HCT116 (cell line): ENCODE results near the gene FCHO2. TPM values are rescaled to one million over a fixed set of nuclear protein-coding genes. Genes with fewer than 3 reads are reported as not detected.

Experiments used
- ATAC-seq: fragments of 200-7000 bp; cut with Tn5 transposase; 2 replicates; pipeline ENCODE4 v1.9.1; 2020; ENCODE audit warnings: mild to moderate bottlenecking, moderate library complexity
- BruUV-seq: library from RNA; stranded (reverse); fragments of 400-500 nt; replicated peaks from 2 replicates; lab custom pipeline; 2021; lab: Mats Ljungman, UMichigan
- CTCF ChIA-PET: fragments of 300-600 bp; sonication (Branson Sonifier 250); formaldehyde crosslinking; loops from one replicate; lab custom pipeline; 2021; ENCODE audit warnings: antibody characterized with exemption; lab: Charles Lee
- POLR2A ChIA-PET: fragments of 300-600, 350-600 bp; sonication (Branson Sonifier 250); formaldehyde crosslinking; loops from one replicate; lab custom pipeline; 2021; ENCODE audit warnings: antibody characterized with exemption; lab: Charles Lee
- RAD21 ChIA-PET, 2 experiments: fragments of 300-600 bp; sonication (Branson Sonifier 250); formaldehyde crosslinking; loops; one replicate each; lab custom pipeline; 2023; ENCODE audit warnings: low total read pairs in 2 of 2; ENCODE audit not compliant: uncharacterized antibody in 2 of 2, unreplicated experiment in 2 of 2, low non-redundant PET in 1 of 2; lab: Charles Lee
- DNase-seq: peaks from one replicate; pipeline ENCODE4 v3.0.0-alpha.2; 2010; ENCODE audit warnings: low read depth, low spot score
- H2AFZ ChIP-seq: fragments of 200-600 bp; shearing (Covaris generic), sonication (generic); 2 replicates; pipeline ENCODE4 v1.6.1; 2017; ENCODE audit warnings: low read depth, mixed run types, mixed read lengths, antibody characterized with exemption, low read length; ENCODE audit not compliant: poor library complexity, severe bottlenecking
- H3K27ac ChIP-seq: 2 replicates; pipeline ENCODE4 v1.5.1; 2012; ENCODE audit warnings: low read depth, low read length
- H3K27me3 ChIP-seq: fragments of 200-600 bp; sonication (generic); 2 replicates; pipeline ENCODE4 v1.6.1; 2016; ENCODE audit warnings: mixed run types, low read length, mixed read lengths; ENCODE audit not compliant: insufficient read depth
- H3K36me3 ChIP-seq, 2 experiments: fragments of 200-500 bp in 1 of 2; fragments of 200-600 bp in 1 of 2; sonication (Bioruptor generic) in 1 of 2; sonication (generic) in 1 of 2; 2 replicates each; pipeline versions ENCODE4 v1.5.1 to v1.6.1; 2014 to 2016; ENCODE audit warnings: low read length in 2 of 2, inconsistent platforms in 1 of 2, mixed read lengths in 1 of 2, mixed run types in 1 of 2; ENCODE audit not compliant: insufficient read depth in 2 of 2, control insufficient read depth in 1 of 2
- H3K4me1 ChIP-seq, 2 experiments: fragments of 200-600 bp in 1 of 2; sonication (generic) in 1 of 2; 2 replicates each; pipeline versions ENCODE4 v1.5.1 to v1.6.1; 2012 to 2017; ENCODE audit warnings: low read length in 2 of 2, inconsistent platforms in 1 of 2, mild to moderate bottlenecking in 1 of 2, mixed read lengths in 1 of 2, mixed run types in 1 of 2, moderate library complexity in 1 of 2; ENCODE audit not compliant: insufficient read depth in 2 of 2, control insufficient read depth in 1 of 2
- H3K4me2 ChIP-seq: fragments of 200-600 bp; sonication (generic); 2 replicates; pipeline ENCODE4 v1.6.1; 2017; ENCODE audit warnings: mixed run types, low read length, mixed read lengths
- H3K4me3 ChIP-seq, 2 experiments: fragments of 200-600 bp in 1 of 2; sonication (generic) in 1 of 2; replicated peaks in 1 of 2; 2 replicates each; pipeline ENCODE4 v1.5.1; 2011 to 2016; ENCODE audit warnings: low read length in 2 of 2, control low read depth in 1 of 2, low read depth in 1 of 2, mild to moderate bottlenecking in 1 of 2, mixed read lengths in 1 of 2, mixed run types in 1 of 2
- H3K79me2 ChIP-seq: fragments of 200-600 bp; sonication (generic); 2 replicates; pipeline ENCODE4 v1.6.1; 2017; ENCODE audit warnings: mild to moderate bottlenecking, mixed run types, low read length, moderate library complexity, mixed read lengths; ENCODE audit not compliant: insufficient read depth
- H3K9ac ChIP-seq: fragments of 200-600 bp; sonication (generic); 2 replicates; pipeline ENCODE4 v1.6.1; 2016; ENCODE audit warnings: low read length, mixed read lengths
- H3K9me2 ChIP-seq: fragments of 200-600 bp; sonication (generic), shearing (Covaris generic); 2 replicates; pipeline ENCODE4 v1.6.1; 2017; ENCODE audit warnings: mixed run types, mild to moderate bottlenecking, moderate library complexity; ENCODE audit not compliant: insufficient read depth
- H3K9me3 ChIP-seq, 2 experiments: fragments of 200-500 bp in 1 of 2; fragments of 200-600 bp in 1 of 2; sonication (Bioruptor generic) in 1 of 2; sonication (generic) in 1 of 2; 2 replicates each; pipeline ENCODE4 v1.6.1; 2014 to 2017; ENCODE audit warnings: low read length in 2 of 2, mixed read lengths in 2 of 2, inconsistent platforms in 1 of 2, low read depth in 1 of 2, mild to moderate bottlenecking in 1 of 2, mixed run types in 1 of 2, moderate library complexity in 1 of 2; ENCODE audit not compliant: control insufficient read depth in 1 of 2, insufficient read depth in 1 of 2
- H4K20me1 ChIP-seq: fragments of 200-600 bp; sonication (generic), shearing (Covaris generic); 2 replicates; pipeline ENCODE4 v1.6.1; 2017; ENCODE audit warnings: mixed run types, mild to moderate bottlenecking, moderate library complexity; ENCODE audit not compliant: insufficient read depth
- ATF3 ChIP-seq: IDR thresholded peaks from 2 replicates; pipeline ENCODE4 v1.6.1; 2012
- EZH2 ChIP-seq: fragments of 200-600 bp; sonication (generic); IDR thresholded peaks from 2 replicates; pipeline ENCODE4 v1.6.1; 2017; ENCODE audit warnings: antibody characterized with exemption, mixed run types
- EZH2phosphoT487 ChIP-seq: fragments of 200-600 bp; IDR thresholded peaks from 2 replicates; pipeline ENCODE4 v1.6.1; 2018; ENCODE audit warnings: antibody characterized with exemption, borderline replicate concordance
- FOSL1 ChIP-seq: IDR thresholded peaks from 2 replicates; pipeline ENCODE4 v1.6.1; 2012; ENCODE audit warnings: low read depth
- RAD21 ChIP-seq: IDR thresholded peaks from 2 replicates; pipeline ENCODE4 v1.6.1; 2012; ENCODE audit warnings: low read depth, mild to moderate bottlenecking
- REST ChIP-seq: IDR thresholded peaks from 2 replicates; pipeline ENCODE4 v1.6.1; 2012; ENCODE audit warnings: low read depth
- TCF7L2 ChIP-seq: IDR thresholded peaks from 2 replicates; pipeline ENCODE4 v1.7.0; 2011; ENCODE audit warnings: borderline replicate concordance, inconsistent platforms; ENCODE audit not compliant: insufficient read depth, insufficient read length; ENCODE audit errors: extremely low read depth
- ZBTB33 ChIP-seq: IDR thresholded peaks from 2 replicates; pipeline ENCODE4 v1.6.1; 2011; ENCODE audit warnings: mild to moderate bottlenecking, low read length, moderate library complexity; ENCODE audit not compliant: insufficient replicate concordance; ENCODE audit errors: extremely low read depth
- ZFX ChIP-seq: fragments of 450-650 bp; IDR thresholded peaks from 2 replicates; pipeline ENCODE4 v1.6.1; 2017
- ZNF274 ChIP-seq: fragments of 200-500 bp; sonication (Bioruptor generic); IDR thresholded peaks from 2 replicates; pipeline ENCODE4 v1.6.1; 2014; ENCODE audit warnings: mild to moderate bottlenecking, low read depth, low read length, inconsistent platforms
- intact Hi-C: fragments of 100-400 bp; cut with micrococcal nuclease; formaldehyde crosslinking; loops from 2 replicates; pipeline ENCODE4 v1.10.0; 2022
- total RNA-seq: library from RNA; stranded (reverse); gene quantifications from one replicate; pipeline ENCODE4 v1.2.1, GENCODE V29; 2021; ENCODE audit not compliant: unreplicated experiment

Gene FCHO2
- total RNA-seq, 1 experiment from 2014 or later: 18.7 TPM

- Histone ChIP-seq H3K9me3 (no peaks in the 10 kb centered on the region), H3K9ac (no peak overlapping the region), H3K36me3 (peaks cover 0 to 4% of the 10 kb centered on the region in 2 experiments; a peak in 2 of 4 replicates), H3K27ac (no peak overlapping the region), H3K4me3 (no peak overlapping the region), H3K9me2 (no peaks in the 10 kb centered on the region), H4K20me1 (no peaks in the 10 kb centered on the region), H3K27me3 (no peaks in the 10 kb centered on the region), H3K4me2 (no peak overlapping the region), H2AFZ (no peak overlapping the region), H3K4me1 (no peaks in the 10 kb centered on the region), H3K79me2 (no peaks in the 10 kb centered on the region)
- ChIA-PET POLR2A (interaction anchor here (0.5 kb wide), 1 partner anchor 135 kb away, joined by 5 read pairs; no protein-coding TSS in a partner anchor), CTCF (interaction anchor here (1.0 kb wide), 1 partner anchor 135 kb away, joined by 3 read pairs; no protein-coding TSS in a partner anchor), RAD21 (no interaction called here)
- intact Hi-C loops: loop anchor here (5.0 kb wide), 1 partner anchor 121 kb away; no protein-coding TSS in a partner anchor
- no peak for DNase-seq
- ATAC-seq: no peak
- no TSS peak for BruUV-seq
- no peak for TF ChIP-seq EZH2phosphoT487
- no peak for TF ChIP-seq REST
- no peak for TF ChIP-seq ATF3
- TF ChIP-seq ZBTB33: no peak
- no peak for TF ChIP-seq RAD21
- no peak for TF ChIP-seq TCF7L2
- no peak for TF ChIP-seq ZNF274
- no peak for TF ChIP-seq ZFX
- TF ChIP-seq FOSL1: no peak
- no peak for TF ChIP-seq EZH2
These were observed 125.3 kb downstream of the FCHO2 start for GRCh38 chr5:73081093-73081492.
